C4-2B (cell line): ENCODE results near the gene RNF181.
"Not testable (repeated sequence)": the region's sequence is repeated elsewhere in the genome, so short reads cannot be mapped to it uniquely, and the experiment has no call there.

ENCODE experiments used
- H3K27ac ChIP-seq: fragments of 450-650 bp; 2 replicates; pipeline ENCODE4 v1.5.1; 2017
- CTCF ChIP-seq: fragments of 450-650 bp; conservative IDR thresholded peaks from 2 replicates; pipeline ENCODE4 v1.5.1; 2017; ENCODE audit warnings: mild to moderate bottlenecking
- ZFX ChIP-seq: fragments of 450-650 bp; IDR thresholded peaks from 2 replicates; pipeline ENCODE4 v1.6.1; 2017

RNF181 gene

GRCh38 chr2:85598594-85599340 is 3.2 kb downstream of the RNF181 start:
- TF ChIP-seq CTCF (no peak), ZFX (no peak)
- no peak overlapping the region for H3K27ac ChIP-seq

- TF ChIP-seq CTCF = no peak
- H3K27ac ChIP-seq = no peak overlapping the region
These were observed 4.1 kb downstream of the RNF181 start for GRCh38 chr2:85599468-85600234.

GRCh38 chr2:85600235-85600575 is 4.7 kb downstream of the RNF181 start:
- H3K27ac ChIP-seq = no peak overlapping the region
- no peak for TF ChIP-seq ZFX
- TF ChIP-seq CTCF = no peak

GRCh38 chr2:85600951-85601770 is 5.6 kb downstream of the RNF181 start:
- TF ChIP-seq CTCF (no peak), ZFX (no peak)
- peak overlapping the region; percentile 69; the same call in 1 of the 2 replicates for H3K27ac ChIP-seq

GRCh38 chr2:85601771-85602475 is 6.4 kb downstream of the RNF181 start:
- TF ChIP-seq CTCF (no peak), ZFX (no peak)
- H3K27ac ChIP-seq = peak overlapping the region; percentile 69

- H3K27ac ChIP-seq = peak within 1 kb of the TSS; percentile 69
- TF ChIP-seq CTCF (no peak; the same call in 1 of the 2 replicates), ZFX (peak; percentile 51)
These were observed 7.1 kb downstream of the RNF181 start, which contains the start of gene TMEM150A for GRCh38 chr2:85602476-85603234. TMEM150A (minus strand) TSS chr2:85602698; CDS start chr2:85601948, 750 bp downstream.

- H3K27ac ChIP-seq = not testable (repeated sequence)
These were observed 8.5 kb downstream of the RNF181 start for GRCh38 chr2:85604133-85604444.
